ENCODE results near the gene OR10T2.
"Not testable (repeated sequence)": the region's sequence is repeated elsewhere in the genome, so short reads cannot be mapped to it uniquely, and the experiment has no call there.

OR10T2 gene

GRCh38 chr1:158398818-158399514 is at the start of gene OR10T2:
Gene OR10T2 (minus strand): TSS chr1:158399466. CDS start chr1:158399466, 0 bp downstream.
- TF ChIP-seq CTCF (IDR thresholded peaks at IDR 0.05; ENCODE audit: insufficient read depth, low read length, poor library complexity, severe bottlenecking) = no peak
- H3K4me3 ChIP-seq (replicated peaks; ENCODE audit: low read depth, low read length) = no peak within 1 kb of the TSS
- H3K27me3 ChIP-seq (replicated peaks; ENCODE audit: control insufficient read depth, insufficient read depth, low read length) = no peaks in the 10 kb centered on the region
- DNase-seq (ENCODE audit: extremely low read depth, insufficient read length) = no peak
- H3K36me3 ChIP-seq (ENCODE audit: control insufficient read depth, insufficient read depth, low read length) = no peaks in the 10 kb centered on the region

GRCh38 chr1:158445376-158445775 is 46.1 kb upstream of the OR10T2 start:
- DNase-seq (ENCODE audit: extremely low read depth, insufficient read length) = no peak
- H3K4me3 ChIP-seq (replicated peaks; ENCODE audit: low read depth, low read length) = no peak overlapping the region
- H3K27me3 ChIP-seq (replicated peaks; ENCODE audit: control insufficient read depth, insufficient read depth, low read length) = no peaks in the 10 kb centered on the region
- TF ChIP-seq CTCF (IDR thresholded peaks at IDR 0.05; ENCODE audit: insufficient read depth, low read length, poor library complexity, severe bottlenecking) = no peak
- no peaks in the 10 kb centered on the region for H3K36me3 ChIP-seq (ENCODE audit: control insufficient read depth, insufficient read depth, low read length)

- Histone ChIP-seq H3K4me3 (replicated peaks; ENCODE audit: low read depth, low read length) (no peak overlapping the region), H3K36me3 (ENCODE audit: control insufficient read depth, insufficient read depth, low read length) (no peaks in the 10 kb centered on the region), H3K27me3 (replicated peaks; ENCODE audit: control insufficient read depth, insufficient read depth, low read length) (no peaks in the 10 kb centered on the region)
- TF ChIP-seq CTCF (IDR thresholded peaks at IDR 0.05; ENCODE audit: insufficient read depth, low read length, poor library complexity, severe bottlenecking) = no peak
- DNase-seq (ENCODE audit: extremely low read depth, insufficient read length) = no peak
Observed at GRCh38 chr1:158434741-158435140, 35.5 kb upstream of the OR10T2 start.

- not testable (repeated sequence) for DNase-seq (ENCODE audit: extremely low read depth, insufficient read length); H3K36me3 ChIP-seq (ENCODE audit: control insufficient read depth, insufficient read depth, low read length); H3K4me3 ChIP-seq (replicated peaks; ENCODE audit: low read depth, low read length); H3K27me3 ChIP-seq (replicated peaks; ENCODE audit: control insufficient read depth, insufficient read depth, low read length)
Observed at GRCh38 chr1:158430163-158430562, 30.9 kb upstream of the OR10T2 start.

- no peak for DNase-seq (ENCODE audit: extremely low read depth, insufficient read length)
- TF ChIP-seq CTCF (IDR thresholded peaks at IDR 0.05; ENCODE audit: insufficient read depth, low read length, poor library complexity, severe bottlenecking) = no peak
Observed at GRCh38 chr1:158426137-158426536, 26.9 kb upstream of the OR10T2 start, which contains the start of gene OR10K2. Gene OR10K2 (minus strand): TSS chr1:158426237. CDS start chr1:158420866, 5,371 bp downstream.

GRCh38 chr1:158425027-158425426 is 25.8 kb upstream of the OR10T2 start:
- H3K4me3 ChIP-seq (replicated peaks; ENCODE audit: low read depth, low read length) = no peak overlapping the region
- H3K27me3 ChIP-seq (replicated peaks; ENCODE audit: control insufficient read depth, insufficient read depth, low read length) = no peaks in the 10 kb centered on the region
- TF ChIP-seq CTCF (IDR thresholded peaks at IDR 0.05; ENCODE audit: insufficient read depth, low read length, poor library complexity, severe bottlenecking) = no peak
- DNase-seq (ENCODE audit: extremely low read depth, insufficient read length) = no peak
- H3K36me3 ChIP-seq (ENCODE audit: control insufficient read depth, insufficient read depth, low read length) = no peaks in the 10 kb centered on the region

More at GRCh38 chr1:158426137-158426536, 26.9 kb upstream of the OR10T2 start, which contains the start of gene OR10K2:
- Histone ChIP-seq H3K27me3 (replicated peaks; ENCODE audit: control insufficient read depth, insufficient read depth, low read length) (no peaks in the 10 kb centered on the region), H3K4me3 (replicated peaks; ENCODE audit: low read depth, low read length) (no peak within 1 kb of the TSS), H3K36me3 (ENCODE audit: control insufficient read depth, insufficient read depth, low read length) (no peaks in the 10 kb centered on the region)
